Measurements from ENCODE around the gene RIMKLA. TPM values are rescaled to one million over a fixed set of nuclear protein-coding genes. Genes with fewer than 3 reads are reported as not detected.

The RIMKLA gene
- total RNA-seq, 2 donors from 2014 or later = 0.07 to 0.23 TPM

GRCh38 chr1:42456010-42456753 is 75.6 kb downstream of the RIMKLA start, which contains the start of the genes PPCS and ZMYND12:
Gene PPCS (plus strand): TSS chr1:42456543. CDS start chr1:42456566, 23 bp downstream.
Gene ZMYND12 (minus strand): TSS chr1:42456022. CDS start chr1:42455997, 25 bp downstream.
- no peaks in the 10 kb centered on the region for H3K9me3 ChIP-seq (ENCODE audit: control insufficient read depth, low read length, poor library complexity, severe bottlenecking)
- peak; percentile 85 to 89 (median 88) for DNase-seq
- Mint-ChIP-seq H3K27ac (peak within 1 kb of the TSS; percentile 97), H3K36me3 (ENCODE audit: low read depth) (peaks cover 14% of the 10 kb centered on the region), H3K27me3 (no peaks in the 10 kb centered on the region), H3K4me1 (peaks cover 33% of the 10 kb centered on the region), H3K4me3 (peak within 1 kb of the TSS; percentile 92)
- peak; percentile 91 for ATAC-seq

GRCh38 chr1:42456754-42457089 is 76.1 kb downstream of the RIMKLA start:
- peaks cover 32% of the 10 kb centered on the region for H3K4me1 Mint-ChIP-seq
- ATAC-seq (peak; percentile 59), DNase-seq (peak; percentile 38 to 51 (median 47))
- no peaks in the 10 kb centered on the region for H3K9me3 ChIP-seq (ENCODE audit: control insufficient read depth, low read length, poor library complexity, severe bottlenecking)
- H3K27me3 Mint-ChIP-seq = no peaks in the 10 kb centered on the region
- peak overlapping the region; percentile 92 for H3K4me3 Mint-ChIP-seq
- peaks cover 14% of the 10 kb centered on the region for H3K36me3 Mint-ChIP-seq (ENCODE audit: low read depth)
- peak overlapping the region; percentile 97 for H3K27ac Mint-ChIP-seq

- ATAC-seq (no peak), DNase-seq (no peak)
- Mint-ChIP-seq H3K4me3 (no peak overlapping the region), H3K27ac (peak overlapping the region; percentile 96), H3K4me1 (peaks cover 31% of the 10 kb centered on the region), H3K27me3 (no peaks in the 10 kb centered on the region), H3K36me3 (ENCODE audit: low read depth) (peaks cover 13% of the 10 kb centered on the region)
- no peaks in the 10 kb centered on the region for H3K9me3 ChIP-seq (ENCODE audit: control insufficient read depth, low read length, poor library complexity, severe bottlenecking)
Measured at GRCh38 chr1:42461196-42461595, 80.6 kb downstream of the RIMKLA start.

GRCh38 chr1:42462828-42463763 is 82.5 kb downstream of the RIMKLA start, which contains the start of gene CCDC30:
Gene CCDC30 (plus strand): TSS chr1:42463286. CDS start chr1:42480552, 17,266 bp downstream.
- ATAC-seq (peak; percentile 95), DNase-seq (peak; percentile 89 to 95 (median 90))
- H3K27me3 Mint-ChIP-seq = peaks cover 5% of the 10 kb centered on the region
- no peaks in the 10 kb centered on the region for H3K9me3 ChIP-seq (ENCODE audit: control insufficient read depth, low read length, poor library complexity, severe bottlenecking)
- H3K4me3 Mint-ChIP-seq = peak within 1 kb of the TSS; percentile 86
- peaks cover 22% of the 10 kb centered on the region for H3K4me1 Mint-ChIP-seq
- peaks cover 11% of the 10 kb centered on the region for H3K36me3 Mint-ChIP-seq (ENCODE audit: low read depth)
- peak within 1 kb of the TSS; percentile 96 for H3K27ac Mint-ChIP-seq

GRCh38 chr1:42463921-42464320 is 83.3 kb downstream of the RIMKLA start:
- Mint-ChIP-seq H3K36me3 (ENCODE audit: low read depth) (peaks cover 11% of the 10 kb centered on the region), H3K4me1 (peaks cover 20% of the 10 kb centered on the region), H3K4me3 (peak overlapping the region; percentile 86), H3K27me3 (peaks cover 5% of the 10 kb centered on the region), H3K27ac (peak overlapping the region; percentile 96)
- ATAC-seq (no peak), DNase-seq (no peak)
- H3K9me3 ChIP-seq (ENCODE audit: control insufficient read depth, low read length, poor library complexity, severe bottlenecking) = no peaks in the 10 kb centered on the region

- H3K36me3 Mint-ChIP-seq (ENCODE audit: low read depth) = peaks cover 6% of the 10 kb centered on the region
- no peaks in the 10 kb centered on the region for H3K9me3 ChIP-seq (ENCODE audit: control insufficient read depth, low read length, poor library complexity, severe bottlenecking)
- no peak for ATAC-seq
- peaks cover 5% of the 10 kb centered on the region for H3K27me3 Mint-ChIP-seq
- DNase-seq = no peak
- peaks cover 16% of the 10 kb centered on the region for H3K4me1 Mint-ChIP-seq
- no peak overlapping the region for H3K27ac Mint-ChIP-seq
- no peak overlapping the region for H3K4me3 Mint-ChIP-seq
Measured at GRCh38 chr1:42466030-42466429, 85.4 kb downstream of the RIMKLA start.

- H3K4me3 Mint-ChIP-seq = no peak overlapping the region
- no peaks in the 10 kb centered on the region for H3K9me3 ChIP-seq (ENCODE audit: control insufficient read depth, low read length, poor library complexity, severe bottlenecking)
- peaks cover 5% of the 10 kb centered on the region for H3K27me3 Mint-ChIP-seq
- peaks cover 6% of the 10 kb centered on the region for H3K36me3 Mint-ChIP-seq (ENCODE audit: low read depth)
- no peak for DNase-seq
- no peak overlapping the region for H3K27ac Mint-ChIP-seq
- no peak for ATAC-seq
- H3K4me1 Mint-ChIP-seq = peaks cover 3% of the 10 kb centered on the region
Measured at GRCh38 chr1:42469727-42470126, 89.1 kb downstream of the RIMKLA start.

Other genes with a start within 250 kb of the RIMKLA start
- not detected for gene GUCA2B, start 227.4 kb upstream of the RIMKLA start, total RNA-seq
- not detected for gene GUCA2A, start 216.0 kb upstream of the RIMKLA start, total RNA-seq
- 10 to 100 TPM; 89.1 to 93.5 TPM for gene FOXJ3, start 45.6 kb upstream of the RIMKLA start, total RNA-seq
- 1 to 10 TPM in 1 of 2 donors, under 1 TPM in 1; 0.68 to 1.6 TPM for gene ZMYND12, start 75.2 kb downstream of the RIMKLA start, total RNA-seq
- 10 to 100 TPM; 42.9 to 45.3 TPM for gene PPCS, start 75.8 kb downstream of the RIMKLA start, total RNA-seq
- gene CCDC30, start 82.5 kb downstream of the RIMKLA start, total RNA-seq = 1 to 10 TPM; 2.9 to 3.9 TPM